ENCODE results near the gene SOD1. TPM values are rescaled to one million over a fixed set of nuclear protein-coding genes. Genes with fewer than 3 reads are reported as not detected.
A peak's percentile ranks its signal among the peaks of the same experiment; 100 is the strongest.

Gene SOD1
- total RNA-seq, 1 donor from 2014 or later: 188 TPM

DNA sequence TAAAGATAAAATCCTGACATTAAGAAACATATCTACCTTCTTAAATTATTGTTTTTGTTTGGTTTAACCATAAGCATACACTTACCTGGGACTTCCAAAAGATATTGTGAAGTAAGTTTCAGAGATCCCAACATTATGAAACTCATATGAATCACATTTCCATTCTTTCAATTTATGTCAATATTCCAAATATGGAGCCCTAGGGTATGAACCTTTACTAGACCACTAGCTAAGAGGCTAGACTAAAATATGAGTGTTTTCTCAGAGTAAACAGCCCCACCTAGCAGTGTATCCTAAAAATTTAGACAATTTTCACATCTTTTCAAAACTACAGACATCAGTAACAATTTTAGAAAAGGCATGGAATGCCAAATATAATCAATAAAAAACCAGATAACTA lies 48.0 kb downstream of the SOD1 start:
- peaks cover 53% of the 10 kb centered on the region for H3K4me1 Mint-ChIP-seq (ENCODE audit: low read depth)
- TF ChIP-seq CTCF (IDR thresholded peaks at IDR 0.05): no peak
- no peaks in the 10 kb centered on the region for H3K27me3 Mint-ChIP-seq (ENCODE audit: low read depth)
- no peak overlapping the region for H3K4me3 Mint-ChIP-seq (ENCODE audit: unreplicated experiment)
- H3K9me3 Mint-ChIP-seq (ENCODE audit: low read depth): no peaks in the 10 kb centered on the region
- no peak overlapping the region for H3K27ac Mint-ChIP-seq (ENCODE audit: unreplicated experiment)
- no peaks in the 10 kb centered on the region for H3K36me3 Mint-ChIP-seq (ENCODE audit: low read depth)
- DNase-seq (ENCODE audit: low spot score): no peak

DNA sequence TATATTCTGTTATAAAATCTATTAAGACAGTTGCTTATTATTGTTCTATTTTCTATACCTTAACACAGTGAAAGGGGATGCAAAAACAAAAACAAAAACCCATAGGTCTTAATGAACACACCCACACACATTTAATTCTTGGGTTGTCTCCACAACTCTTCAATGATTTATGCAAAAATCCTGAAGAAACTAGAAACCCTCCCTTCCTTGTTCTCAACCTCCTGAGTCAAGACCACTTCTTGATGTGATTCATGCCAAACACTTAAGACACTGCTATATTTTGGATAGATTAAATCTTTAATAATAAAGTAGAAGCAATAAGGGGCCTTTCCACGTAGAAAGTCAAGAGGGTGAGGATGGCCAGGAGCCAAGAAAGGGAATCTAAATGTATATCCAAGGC lies 49.0 kb downstream of the SOD1 start:
- H3K27ac Mint-ChIP-seq (ENCODE audit: unreplicated experiment): peak overlapping the region; percentile 62
- H3K36me3 Mint-ChIP-seq (ENCODE audit: low read depth): no peaks in the 10 kb centered on the region
- H3K4me1 Mint-ChIP-seq (ENCODE audit: low read depth): peaks cover 62% of the 10 kb centered on the region
- no peaks in the 10 kb centered on the region for H3K27me3 Mint-ChIP-seq (ENCODE audit: low read depth)
- no peaks in the 10 kb centered on the region for H3K9me3 Mint-ChIP-seq (ENCODE audit: low read depth)
- no peak for TF ChIP-seq CTCF (IDR thresholded peaks at IDR 0.05)
- no peak overlapping the region for H3K4me3 Mint-ChIP-seq (ENCODE audit: unreplicated experiment)
- no peak for DNase-seq (ENCODE audit: low spot score)

GRCh38 chr21:31710586-31710985 lies 51.1 kb downstream of the SOD1 start:
- TF ChIP-seq CTCF (IDR thresholded peaks at IDR 0.05): no peak
- Mint-ChIP-seq H3K27ac (ENCODE audit: unreplicated experiment) (peak overlapping the region; percentile 84), H3K4me1 (ENCODE audit: low read depth) (peaks cover 82% of the 10 kb centered on the region), H3K36me3 (ENCODE audit: low read depth) (no peaks in the 10 kb centered on the region), H3K9me3 (ENCODE audit: low read depth) (no peaks in the 10 kb centered on the region), H3K4me3 (ENCODE audit: unreplicated experiment) (peak overlapping the region; percentile 31), H3K27me3 (ENCODE audit: low read depth) (no peaks in the 10 kb centered on the region)
- no peak for DNase-seq (ENCODE audit: low spot score)

DNA sequence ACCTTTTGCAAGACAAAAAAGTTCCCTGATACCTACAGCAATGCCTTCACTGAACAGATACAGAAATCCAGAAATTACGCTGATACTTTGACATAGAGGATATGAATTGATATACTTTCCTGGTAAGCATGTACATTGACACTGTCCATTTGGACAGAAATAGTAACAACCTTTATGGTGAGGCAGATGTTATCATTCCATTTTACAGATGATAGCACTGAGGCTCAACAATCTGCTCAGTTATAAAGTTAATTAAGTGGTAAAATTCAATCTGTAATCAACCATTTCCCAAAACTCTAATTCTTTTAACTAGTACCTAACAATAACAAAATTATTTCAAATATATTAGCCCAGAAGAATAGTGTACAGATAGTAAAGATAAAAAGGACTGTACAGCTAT lies 51.8 kb downstream of the SOD1 start:
- DNase-seq (ENCODE audit: low spot score): no peak
- H3K27me3 Mint-ChIP-seq (ENCODE audit: low read depth): no peaks in the 10 kb centered on the region
- TF ChIP-seq CTCF (IDR thresholded peaks at IDR 0.05): no peak
- no peaks in the 10 kb centered on the region for H3K9me3 Mint-ChIP-seq (ENCODE audit: low read depth)
- no peak overlapping the region for H3K4me3 Mint-ChIP-seq (ENCODE audit: unreplicated experiment)
- H3K27ac Mint-ChIP-seq (ENCODE audit: unreplicated experiment): peak overlapping the region; percentile 84
- peaks cover 87% of the 10 kb centered on the region for H3K4me1 Mint-ChIP-seq (ENCODE audit: low read depth)
- H3K36me3 Mint-ChIP-seq (ENCODE audit: low read depth): no peaks in the 10 kb centered on the region

DNA sequence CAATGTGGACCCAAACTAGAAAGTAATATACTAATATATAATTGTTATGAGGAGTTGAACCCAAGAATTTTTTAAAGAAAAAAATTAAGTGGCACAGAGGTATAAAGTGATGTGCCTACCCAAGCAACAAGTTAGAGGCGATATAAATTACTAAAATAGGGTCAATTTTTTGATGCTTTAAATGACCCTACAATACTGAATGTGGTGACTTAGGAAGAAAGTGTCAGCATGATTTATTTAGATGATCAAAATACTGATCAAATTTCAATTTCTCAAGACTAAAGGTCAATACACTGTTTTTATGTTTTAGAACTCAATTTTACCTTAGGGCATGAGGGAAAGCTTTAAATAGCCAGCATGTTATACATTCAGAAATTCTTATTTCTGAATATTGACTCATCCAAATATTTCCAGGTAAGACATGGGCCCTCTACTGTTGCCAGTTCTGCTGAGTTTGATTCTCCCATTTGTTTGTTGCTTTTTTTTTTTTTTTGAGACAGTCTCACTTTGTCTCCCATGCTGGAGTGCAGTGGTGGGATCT lies 52.3 kb downstream of the SOD1 start:
- no peak overlapping the region for H3K4me3 Mint-ChIP-seq (ENCODE audit: unreplicated experiment)
- no peaks in the 10 kb centered on the region for H3K36me3 Mint-ChIP-seq (ENCODE audit: low read depth)
- no peaks in the 10 kb centered on the region for H3K9me3 Mint-ChIP-seq (ENCODE audit: low read depth)
- peaks cover 87% of the 10 kb centered on the region for H3K4me1 Mint-ChIP-seq (ENCODE audit: low read depth)
- TF ChIP-seq CTCF (IDR thresholded peaks at IDR 0.05): no peak
- H3K27ac Mint-ChIP-seq (ENCODE audit: unreplicated experiment): no peak overlapping the region
- H3K27me3 Mint-ChIP-seq (ENCODE audit: low read depth): no peaks in the 10 kb centered on the region
- no peak for DNase-seq (ENCODE audit: low spot score)
